ENCODE measurements around the gene COG5.

Gene COG5

DNA sequence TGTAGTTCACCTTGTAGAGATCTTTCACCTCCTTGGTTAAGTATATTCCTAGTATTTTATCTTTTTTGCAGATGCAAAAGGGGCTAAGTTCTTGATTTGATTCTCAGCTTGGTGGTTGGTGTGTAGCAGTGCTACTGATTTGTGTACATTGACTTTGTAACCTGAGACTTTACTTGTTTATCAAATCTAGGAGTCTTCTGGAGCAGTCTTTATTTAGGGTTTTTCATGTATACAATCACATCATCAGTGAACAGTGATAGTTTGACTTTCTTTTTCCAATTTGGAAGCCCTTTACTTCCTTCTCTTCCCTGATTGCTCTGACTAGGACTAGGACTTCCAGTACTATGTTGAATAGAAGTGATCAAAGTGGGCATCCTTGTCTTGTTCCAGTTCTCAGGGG, 60.0 kb downstream of the COG5 start:
- TF ChIP-seq GATA3 (IDR thresholded peaks at IDR 0.05; ENCODE audit: low read depth, low read length) = no peak
- TF ChIP-seq GATA2 (IDR thresholded peaks at IDR 0.05; ENCODE audit: low read depth, low read length) = no peak

DNA sequence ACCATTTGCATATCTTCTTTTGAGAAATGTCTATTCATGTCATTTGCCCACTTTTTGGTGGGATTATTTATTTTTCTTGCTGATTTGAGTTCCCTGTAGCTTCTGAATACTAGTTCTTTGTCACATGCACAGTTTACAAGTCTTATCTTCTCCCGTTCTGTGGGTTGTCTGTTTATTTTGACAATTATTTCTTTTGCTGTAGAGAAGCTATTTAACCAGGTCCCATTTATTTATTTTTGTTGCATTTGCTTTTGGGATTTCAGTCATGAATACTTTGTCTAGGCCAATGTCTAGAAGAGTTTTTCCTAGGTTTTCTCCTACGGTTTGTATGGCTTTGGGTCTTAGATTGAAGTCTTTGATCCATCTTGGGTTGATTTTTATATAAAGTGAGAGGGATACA, 60.9 kb downstream of the COG5 start:
- TF ChIP-seq GATA3 (IDR thresholded peaks at IDR 0.05; ENCODE audit: low read depth, low read length) = no peak
- no peak for TF ChIP-seq GATA2 (IDR thresholded peaks at IDR 0.05; ENCODE audit: low read depth, low read length)

DNA sequence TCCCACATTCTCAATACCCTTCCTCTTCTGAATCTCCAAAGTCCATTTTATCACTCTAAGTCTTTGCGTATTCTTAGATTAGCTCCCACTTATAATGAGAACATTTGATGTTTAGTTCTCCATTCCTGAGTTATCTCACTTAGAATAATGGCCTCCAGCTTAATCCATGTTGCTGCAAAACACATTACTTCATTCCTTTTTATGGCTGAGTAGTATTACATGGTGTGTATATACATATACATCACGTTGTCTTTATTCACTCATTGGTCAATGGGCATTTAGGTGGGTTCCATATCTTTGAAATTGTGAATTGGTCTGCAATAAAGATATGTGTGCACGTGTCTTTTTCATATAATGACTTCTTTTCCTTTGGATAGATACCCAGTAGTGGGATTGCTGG, 61.6 kb downstream of the COG5 start:
- no peak for TF ChIP-seq GATA3 (IDR thresholded peaks at IDR 0.05; ENCODE audit: low read depth, low read length)
- no peak for TF ChIP-seq GATA2 (IDR thresholded peaks at IDR 0.05; ENCODE audit: low read depth, low read length)

DNA sequence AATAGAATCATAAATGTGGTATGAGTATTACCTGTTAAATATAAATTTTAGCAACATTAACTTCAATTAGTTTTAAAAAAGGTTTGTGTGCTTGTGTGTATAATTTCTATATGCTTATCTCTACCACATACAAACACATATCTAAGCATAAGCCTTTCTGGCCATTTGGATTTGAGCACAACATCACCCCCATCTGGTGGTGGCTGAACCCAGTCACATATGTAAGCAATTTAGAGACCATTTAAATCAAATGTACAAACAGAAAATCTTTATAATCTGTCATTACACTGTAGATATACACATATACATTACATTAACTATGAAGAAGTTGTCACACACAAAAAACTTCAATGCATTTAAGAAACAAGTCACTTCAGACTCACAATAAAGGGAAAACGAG, 62.1 kb downstream of the COG5 start:
- TF ChIP-seq GATA2 (IDR thresholded peaks at IDR 0.05; ENCODE audit: low read depth, low read length) (no peak), GATA3 (IDR thresholded peaks at IDR 0.05; ENCODE audit: low read depth, low read length) (no peak)

DNA sequence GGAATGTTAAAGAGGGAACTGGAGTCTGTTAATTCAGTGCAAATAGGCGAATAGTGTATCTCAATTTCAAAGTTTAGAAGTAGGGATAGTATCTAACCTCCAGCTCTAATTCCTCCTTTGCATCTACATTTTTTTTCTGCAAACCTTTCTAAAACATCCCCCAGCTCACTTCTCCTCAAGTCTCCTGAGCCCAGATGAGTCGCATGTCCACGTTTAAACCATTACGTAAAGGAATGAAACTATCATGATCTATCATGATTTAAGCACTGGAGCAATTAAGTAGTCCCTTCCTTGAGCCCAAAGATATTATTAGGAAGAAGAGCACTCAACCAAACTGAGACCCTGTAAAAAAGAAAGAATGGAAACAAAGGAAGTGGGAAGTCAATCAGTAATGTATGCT, 64.0 kb downstream of the COG5 start:
- TF ChIP-seq GATA3 (IDR thresholded peaks at IDR 0.05; ENCODE audit: low read depth, low read length) (no peak), GATA2 (IDR thresholded peaks at IDR 0.05; ENCODE audit: low read depth, low read length) (no peak)

DNA sequence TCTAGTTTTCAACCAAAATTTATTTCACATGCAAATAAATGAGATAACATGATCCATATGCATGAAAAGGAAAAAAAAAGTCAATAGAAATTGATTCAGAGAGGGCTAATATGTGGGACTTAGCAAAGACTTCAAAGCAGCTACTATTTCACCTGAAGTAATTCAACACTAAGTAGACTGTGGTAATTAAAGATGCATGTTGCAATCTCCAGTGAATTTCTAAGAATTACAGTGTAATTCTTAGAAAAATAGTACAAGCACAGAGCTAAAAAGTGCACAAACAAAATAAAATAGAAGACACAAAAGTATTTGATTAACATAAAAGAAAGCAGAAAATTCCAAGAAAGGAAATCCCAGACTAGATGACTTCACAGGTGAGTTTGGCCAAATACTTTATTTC, 68.2 kb downstream of the COG5 start:
- no peak for TF ChIP-seq GATA3 (IDR thresholded peaks at IDR 0.05; ENCODE audit: low read depth, low read length)
- no peak for TF ChIP-seq GATA2 (IDR thresholded peaks at IDR 0.05; ENCODE audit: low read depth, low read length)

DNA sequence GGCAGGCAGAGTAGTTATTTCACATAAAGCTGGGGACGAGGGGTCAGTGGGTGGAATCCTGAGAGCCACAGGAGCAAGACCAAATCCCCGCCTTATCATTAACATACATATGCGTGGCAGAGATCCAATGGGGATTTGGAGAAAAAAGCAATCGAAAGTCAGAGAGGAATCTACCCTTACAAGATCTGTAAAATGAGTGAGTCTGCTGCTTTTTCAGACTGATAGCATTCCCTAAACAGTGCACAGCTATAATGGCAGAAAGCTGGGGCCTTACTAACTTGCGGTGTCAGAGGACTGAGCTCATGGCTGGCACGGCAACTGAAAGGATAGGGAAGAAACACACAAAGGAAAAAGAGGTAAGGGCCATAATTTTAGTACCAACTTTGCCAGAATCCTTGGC, 68.8 kb downstream of the COG5 start:
- no peak for TF ChIP-seq GATA2 (IDR thresholded peaks at IDR 0.05; ENCODE audit: low read depth, low read length)
- no peak for TF ChIP-seq GATA3 (IDR thresholded peaks at IDR 0.05; ENCODE audit: low read depth, low read length)

DNA sequence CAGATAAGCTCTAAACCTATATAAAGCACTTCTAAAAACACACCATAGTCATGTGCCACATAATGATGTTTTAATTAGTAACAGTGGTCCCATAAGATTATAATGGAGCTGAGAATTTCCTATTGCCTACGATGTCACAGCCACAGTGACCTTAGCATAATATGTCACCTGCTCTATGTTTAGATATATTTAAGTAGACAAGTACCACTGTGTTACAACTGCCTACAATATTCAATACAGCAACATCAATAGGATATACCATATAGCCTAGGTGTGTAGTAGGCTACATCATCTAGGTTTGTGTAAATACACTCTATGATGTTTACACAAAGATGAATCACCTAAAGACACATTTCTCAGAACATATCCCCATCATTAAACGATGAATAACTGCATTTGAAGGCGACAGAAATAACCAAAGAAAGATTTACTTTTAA, 69.4 kb downstream of the COG5 start:
- TF ChIP-seq GATA3 (IDR thresholded peaks at IDR 0.05; ENCODE audit: low read depth, low read length) (no peak), GATA2 (IDR thresholded peaks at IDR 0.05; ENCODE audit: low read depth, low read length) (no peak)

DNA sequence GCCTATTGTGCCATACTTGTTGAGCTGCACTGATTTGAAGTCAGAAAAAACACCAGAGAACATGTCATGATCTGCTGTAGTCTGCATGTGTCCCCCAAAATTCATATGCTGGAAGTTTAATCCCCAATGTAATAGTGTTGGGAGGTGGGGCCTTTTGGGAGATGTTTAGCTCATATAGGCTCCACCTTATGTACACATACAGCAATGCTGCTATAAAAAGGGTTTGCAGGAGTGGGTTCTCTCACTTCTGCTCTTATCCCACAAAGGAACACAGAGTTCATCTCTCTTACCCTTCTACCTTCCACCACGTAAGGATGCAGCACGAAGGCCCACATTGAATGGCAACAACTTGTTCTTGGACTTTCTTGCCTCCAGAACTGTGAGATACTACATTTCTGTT, 70.8 kb downstream of the COG5 start:
- TF ChIP-seq GATA2 (IDR thresholded peaks at IDR 0.05; ENCODE audit: low read depth, low read length) (no peak), GATA3 (IDR thresholded peaks at IDR 0.05; ENCODE audit: low read depth, low read length) (no peak)

DNA sequence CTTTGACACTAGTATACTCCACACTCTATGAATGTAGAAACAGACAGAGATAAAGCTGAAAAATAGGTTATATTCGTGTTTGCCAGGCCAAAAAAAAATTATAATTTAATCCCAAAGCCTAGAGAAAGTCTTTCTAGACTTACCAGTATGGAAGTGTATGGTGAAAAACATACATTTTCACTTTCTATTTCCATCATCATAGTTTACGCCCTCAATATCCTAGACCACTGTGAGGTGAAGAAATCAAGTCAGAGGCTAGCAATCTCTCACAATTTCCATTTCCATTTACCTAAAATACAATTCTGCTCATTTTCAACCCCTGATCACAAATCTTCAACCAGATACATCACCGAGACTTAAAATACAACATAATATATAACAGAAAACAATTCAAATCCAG, 77.7 kb downstream of the COG5 start:
- TF ChIP-seq GATA3 (IDR thresholded peaks at IDR 0.05; ENCODE audit: low read depth, low read length) (no peak), GATA2 (IDR thresholded peaks at IDR 0.05; ENCODE audit: low read depth, low read length) (no peak)

DNA sequence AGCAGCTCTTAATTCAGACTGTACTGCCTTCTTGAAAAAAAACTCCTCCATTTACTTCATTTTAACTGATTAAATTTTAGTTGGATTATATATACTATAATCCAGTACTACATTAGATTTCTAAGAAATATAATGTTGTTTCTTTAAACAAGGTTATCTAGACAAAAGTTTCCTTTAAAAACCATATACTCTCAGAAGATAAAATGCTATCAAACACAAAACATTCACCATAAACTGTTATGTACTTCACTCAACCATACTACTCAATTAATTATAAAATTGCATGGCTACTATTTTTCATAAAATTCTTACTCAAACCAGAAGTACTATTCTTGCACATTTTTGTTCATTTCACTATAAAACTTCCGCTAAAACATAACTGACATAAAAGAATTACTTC, 81.1 kb downstream of the COG5 start:
- TF ChIP-seq GATA3 (IDR thresholded peaks at IDR 0.05; ENCODE audit: low read depth, low read length) (no peak), GATA2 (IDR thresholded peaks at IDR 0.05; ENCODE audit: low read depth, low read length) (no peak)

DNA sequence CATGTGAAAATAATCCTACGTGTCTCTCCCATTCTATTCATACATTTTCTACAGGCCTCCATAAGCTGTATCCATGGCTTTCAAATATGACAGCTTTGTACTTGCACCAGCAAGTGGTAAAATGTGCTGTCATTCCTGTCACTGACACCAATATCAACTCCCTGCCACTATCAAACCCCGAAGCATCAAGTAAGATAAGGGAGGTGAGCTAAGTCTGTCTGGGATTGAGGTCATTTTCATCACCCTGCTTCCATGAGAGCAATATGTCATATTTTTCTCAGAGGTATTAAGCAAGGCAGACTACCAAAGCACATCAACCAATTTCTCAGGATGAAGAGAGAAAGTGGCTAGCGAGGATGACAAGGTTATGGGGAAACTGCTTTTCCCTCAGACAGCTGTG, 82.8 kb downstream of the COG5 start:
- TF ChIP-seq GATA3 (IDR thresholded peaks at IDR 0.05; ENCODE audit: low read depth, low read length) (no peak), GATA2 (IDR thresholded peaks at IDR 0.05; ENCODE audit: low read depth, low read length) (no peak)

DNA sequence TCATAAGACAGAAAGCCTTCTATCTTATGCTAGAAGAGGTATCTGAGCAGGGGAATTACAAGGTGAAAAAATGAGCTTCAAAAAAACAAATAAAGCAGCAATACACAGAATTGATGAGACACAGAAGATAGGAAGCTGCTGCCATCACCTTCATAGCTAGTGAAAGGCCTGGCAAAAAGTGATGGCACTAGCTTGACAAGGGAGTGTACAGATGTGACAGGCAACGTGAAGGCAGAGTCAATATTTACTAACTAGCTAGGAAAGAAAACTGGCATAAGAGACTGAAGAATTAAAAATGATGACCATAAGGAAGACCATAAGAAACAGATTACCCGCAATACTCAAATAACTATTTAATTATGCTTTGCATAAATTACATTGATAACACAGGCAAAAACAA, 84.4 kb downstream of the COG5 start:
- TF ChIP-seq GATA3 (IDR thresholded peaks at IDR 0.05; ENCODE audit: low read depth, low read length) = no peak
- TF ChIP-seq GATA2 (IDR thresholded peaks at IDR 0.05; ENCODE audit: low read depth, low read length) = no peak

DNA sequence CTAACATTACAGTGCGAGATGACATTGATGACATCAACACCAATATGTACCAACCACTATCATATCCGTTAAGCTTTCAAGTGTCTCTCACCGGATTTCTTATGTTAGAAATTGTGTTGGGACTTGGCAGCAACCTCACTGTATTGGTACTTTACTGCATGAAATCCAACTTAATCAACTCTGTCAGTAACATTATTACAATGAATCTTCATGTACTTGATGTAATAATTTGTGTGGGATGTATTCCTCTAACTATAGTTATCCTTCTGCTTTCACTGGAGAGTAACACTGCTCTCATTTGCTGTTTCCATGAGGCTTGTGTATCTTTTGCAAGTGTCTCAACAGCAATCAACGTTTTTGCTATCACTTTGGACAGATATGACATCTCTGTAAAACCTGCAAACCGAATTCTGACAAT, 89.6 kb downstream of the COG5 start:
- TF ChIP-seq GATA3 (IDR thresholded peaks at IDR 0.05; ENCODE audit: low read depth, low read length) = no peak
- no peak for TF ChIP-seq GATA2 (IDR thresholded peaks at IDR 0.05; ENCODE audit: low read depth, low read length)

DNA sequence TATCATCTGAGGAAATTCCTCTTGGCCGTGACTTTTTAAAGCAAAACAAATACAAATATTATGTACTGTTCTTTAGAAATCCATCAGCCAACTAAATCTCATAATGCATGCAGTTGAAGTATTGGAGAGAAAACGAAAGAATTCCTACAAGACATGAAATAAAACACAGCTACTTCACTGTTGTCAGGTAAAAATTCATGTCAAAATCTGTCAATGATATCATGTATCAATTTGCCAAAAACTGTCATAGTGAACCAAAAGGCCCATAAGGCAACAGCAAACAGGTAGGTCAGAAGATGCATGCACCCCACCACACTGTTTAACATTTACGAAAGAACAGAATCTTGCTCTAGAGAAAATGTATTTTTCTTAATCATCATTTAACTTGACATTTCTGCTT, 91.6 kb downstream of the COG5 start:
- TF ChIP-seq GATA2 (IDR thresholded peaks at IDR 0.05; ENCODE audit: low read depth, low read length) (no peak), GATA3 (IDR thresholded peaks at IDR 0.05; ENCODE audit: low read depth, low read length) (no peak)

DNA sequence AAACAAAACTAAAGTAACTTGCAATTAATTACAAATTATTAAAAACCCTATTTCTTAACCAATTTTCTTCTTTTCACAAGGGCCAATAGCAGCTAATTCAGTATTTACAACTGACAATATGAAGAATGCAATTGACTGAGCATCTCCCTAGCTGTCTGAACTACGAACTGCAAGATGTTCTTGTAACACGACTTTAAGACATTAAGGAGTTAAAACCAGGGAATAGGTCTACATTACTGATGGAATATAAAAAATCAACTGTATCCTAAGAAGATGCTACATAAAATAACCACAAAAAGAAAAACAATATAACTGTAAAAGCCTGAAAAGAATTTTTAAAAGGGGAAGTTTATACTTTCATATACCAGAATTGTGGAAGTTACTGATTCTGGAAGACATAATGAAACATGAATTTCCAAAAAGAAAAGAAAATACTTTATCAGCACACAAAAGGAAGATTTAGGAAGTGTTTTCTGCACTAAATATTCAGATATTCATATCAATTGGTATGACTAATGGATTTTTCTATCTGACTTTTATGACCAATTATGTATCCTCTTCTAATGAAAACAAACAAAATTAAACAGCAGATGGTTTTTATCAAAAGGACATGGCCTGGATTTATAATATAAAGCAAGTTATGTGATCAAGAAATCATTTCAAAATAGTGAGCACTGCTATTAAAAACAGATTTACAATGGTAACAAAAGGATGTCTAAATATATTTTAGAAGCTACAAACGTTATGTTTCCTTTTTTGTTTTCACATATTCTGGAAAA, 92.2 kb downstream of the COG5 start:
- no peak for TF ChIP-seq GATA2 (IDR thresholded peaks at IDR 0.05; ENCODE audit: low read depth, low read length)
- TF ChIP-seq GATA3 (IDR thresholded peaks at IDR 0.05; ENCODE audit: low read depth, low read length) = no peak
